ENCODE measurements around the gene SRPRB.

The SRPRB gene, protein sequence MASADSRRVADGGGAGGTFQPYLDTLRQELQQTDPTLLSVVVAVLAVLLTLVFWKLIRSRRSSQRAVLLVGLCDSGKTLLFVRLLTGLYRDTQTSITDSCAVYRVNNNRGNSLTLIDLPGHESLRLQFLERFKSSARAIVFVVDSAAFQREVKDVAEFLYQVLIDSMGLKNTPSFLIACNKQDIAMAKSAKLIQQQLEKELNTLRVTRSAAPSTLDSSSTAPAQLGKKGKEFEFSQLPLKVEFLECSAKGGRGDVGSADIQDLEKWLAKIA

DNA sequence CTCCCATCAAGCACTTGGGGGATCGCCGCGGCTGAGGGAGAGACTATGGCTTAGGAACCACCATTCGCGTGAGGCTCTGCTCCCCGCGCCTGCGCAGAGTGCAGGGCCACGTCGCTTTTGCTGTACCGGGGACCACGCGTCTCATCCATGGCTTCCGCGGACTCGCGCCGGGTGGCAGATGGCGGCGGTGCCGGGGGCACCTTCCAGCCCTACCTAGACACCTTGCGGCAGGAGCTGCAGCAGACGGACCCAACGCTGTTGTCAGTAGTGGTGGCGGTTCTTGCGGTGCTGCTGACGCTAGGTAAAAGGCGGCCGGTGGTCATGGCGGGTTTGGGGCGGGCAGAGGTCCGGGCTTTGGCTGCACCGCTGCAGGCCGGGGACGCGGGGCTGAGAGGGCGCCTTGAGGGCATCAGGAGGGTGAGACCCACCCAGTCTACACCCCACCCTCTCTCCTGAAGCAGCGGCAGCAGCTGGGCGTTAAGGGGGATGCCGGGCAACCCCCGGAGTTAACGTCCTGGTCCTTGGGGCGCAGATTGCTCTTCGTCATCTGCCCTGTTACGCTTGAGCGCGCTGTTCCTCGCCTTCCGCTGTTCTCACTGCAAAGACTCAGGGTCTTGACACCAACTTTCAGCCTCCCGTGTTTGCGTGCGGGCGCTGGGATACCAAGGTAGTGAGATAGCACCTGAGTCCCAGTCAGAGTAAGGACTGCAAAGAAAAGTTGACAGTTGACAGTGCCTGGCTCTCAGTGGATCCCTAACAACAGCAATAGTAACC, at the start of gene SRPRB:
Gene SRPRB, plus strand, starts transcription at position 114 of the 774 bp plus-strand sequence. Its CDS starts 34 bp downstream, at position 148.
- Histone ChIP-seq H3K27ac (ENCODE audit: low read length) (peak within 1 kb of the TSS; percentile 47), H3K79me2 (ENCODE audit: low read length) (peaks cover 42% of the 10 kb centered on the region), H3K4me3 (ENCODE audit: low read length) (peak within 1 kb of the TSS; percentile 82), H3K9ac (ENCODE audit: low read length) (peak within 1 kb of the TSS; percentile 82), H3K36me3 (replicated peaks; ENCODE audit: insufficient read depth, low read length) (peaks cover 10% of the 10 kb centered on the region), H4K20me1 (ENCODE audit: insufficient read depth, low read length) (no peaks in the 10 kb centered on the region), H3K4me1 (ENCODE audit: low read length) (peaks cover 18% of the 10 kb centered on the region), H2AFZ (ENCODE audit: low read length) (peak within 1 kb of the TSS; percentile 97), H3F3A (ENCODE audit: insufficient read depth, low read length) (no peaks in the 10 kb centered on the region), H3K9me2 (replicated peaks; ENCODE audit: insufficient read depth, low read length) (no peaks in the 10 kb centered on the region), H3K4me2 (ENCODE audit: low read depth, low read length) (peak within 1 kb of the TSS; percentile 89), H3K27me3 (replicated peaks; ENCODE audit: insufficient read depth, low read length) (no peaks in the 10 kb centered on the region), H3K9me3 (replicated peaks; ENCODE audit: insufficient read depth, low read length) (no peaks in the 10 kb centered on the region)
- peak; percentile 96 for DNase-seq
- no peak for TF ChIP-seq EZH2phosphoT487 (IDR thresholded peaks at IDR 0.05; ENCODE audit: low read length)
- TF ChIP-seq EZH2 (optimal IDR thresholded peaks at IDR 0.05; ENCODE audit: low read depth, low read length) = no peak
- TF ChIP-seq, protein P1, sequence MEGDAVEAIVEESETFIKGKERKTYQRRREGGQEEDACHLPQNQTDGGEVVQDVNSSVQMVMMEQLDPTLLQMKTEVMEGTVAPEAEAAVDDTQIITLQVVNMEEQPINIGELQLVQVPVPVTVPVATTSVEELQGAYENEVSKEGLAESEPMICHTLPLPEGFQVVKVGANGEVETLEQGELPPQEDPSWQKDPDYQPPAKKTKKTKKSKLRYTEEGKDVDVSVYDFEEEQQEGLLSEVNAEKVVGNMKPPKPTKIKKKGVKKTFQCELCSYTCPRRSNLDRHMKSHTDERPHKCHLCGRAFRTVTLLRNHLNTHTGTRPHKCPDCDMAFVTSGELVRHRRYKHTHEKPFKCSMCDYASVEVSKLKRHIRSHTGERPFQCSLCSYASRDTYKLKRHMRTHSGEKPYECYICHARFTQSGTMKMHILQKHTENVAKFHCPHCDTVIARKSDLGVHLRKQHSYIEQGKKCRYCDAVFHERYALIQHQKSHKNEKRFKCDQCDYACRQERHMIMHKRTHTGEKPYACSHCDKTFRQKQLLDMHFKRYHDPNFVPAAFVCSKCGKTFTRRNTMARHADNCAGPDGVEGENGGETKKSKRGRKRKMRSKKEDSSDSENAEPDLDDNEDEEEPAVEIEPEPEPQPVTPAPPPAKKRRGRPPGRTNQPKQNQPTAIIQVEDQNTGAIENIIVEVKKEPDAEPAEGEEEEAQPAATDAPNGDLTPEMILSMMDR (IDR thresholded peaks at IDR 0.05; ENCODE audit: low read length) = no peak

DNA sequence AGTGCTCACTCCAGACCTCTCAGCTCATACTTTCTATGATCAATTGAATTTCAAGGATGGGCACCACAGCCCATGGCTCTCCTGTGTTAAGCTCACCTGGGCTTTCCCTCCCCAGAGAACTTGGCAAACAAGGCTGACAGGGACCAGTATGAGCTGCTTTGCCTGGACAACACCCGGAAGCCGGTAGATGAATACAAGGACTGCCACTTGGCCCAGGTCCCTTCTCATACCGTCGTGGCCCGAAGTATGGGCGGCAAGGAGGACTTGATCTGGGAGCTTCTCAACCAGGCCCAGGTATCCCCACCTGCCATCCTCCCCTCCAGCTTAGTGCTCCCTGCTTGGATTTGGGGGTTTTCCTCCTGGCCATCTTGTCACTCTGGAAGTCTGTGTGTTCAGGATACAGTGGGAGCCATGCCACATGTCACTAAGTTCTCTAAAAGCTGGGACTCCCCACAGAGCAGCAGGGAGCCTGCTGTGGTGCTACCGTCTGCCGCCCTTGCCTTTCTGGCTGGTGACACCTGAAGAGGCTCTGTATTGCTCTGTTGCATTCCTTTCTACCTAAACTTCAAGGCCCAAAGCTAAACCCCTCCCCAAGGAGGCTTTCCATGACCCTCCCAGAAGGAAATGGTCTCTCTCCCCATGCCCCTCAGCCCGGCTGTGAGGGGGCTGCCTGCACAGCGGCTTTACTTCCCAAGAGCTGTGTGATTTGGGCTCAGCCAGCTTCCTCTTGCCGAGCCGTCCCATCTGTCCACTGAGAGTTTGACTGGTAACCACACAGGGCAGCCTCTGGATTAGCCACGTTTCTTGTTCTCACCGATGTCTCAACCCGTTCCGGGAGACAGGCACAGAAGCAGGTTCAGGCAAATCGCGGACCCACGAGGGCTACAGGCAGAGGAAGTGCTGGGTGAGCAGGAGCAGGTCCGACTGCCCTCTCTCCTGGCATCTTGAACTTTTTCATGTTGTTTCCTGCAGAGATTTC, 48.6 kb upstream of the SRPRB start:
- H3K4me2 ChIP-seq (ENCODE audit: low read depth, low read length) = no peak overlapping the region

More for the DNA sequence above, 48.6 kb upstream of the SRPRB start:
- no peak for DNase-seq
- H3K27ac ChIP-seq (ENCODE audit: low read length) = no peak overlapping the region
- H3F3A ChIP-seq (ENCODE audit: insufficient read depth, low read length) = no peaks in the 10 kb centered on the region
- no peaks in the 10 kb centered on the region for H4K20me1 ChIP-seq (ENCODE audit: insufficient read depth, low read length)
- H3K9me3 ChIP-seq (replicated peaks; ENCODE audit: insufficient read depth, low read length) = no peaks in the 10 kb centered on the region
- TF ChIP-seq EZH2phosphoT487 (IDR thresholded peaks at IDR 0.05; ENCODE audit: low read length) (no peak), EZH2 (optimal IDR thresholded peaks at IDR 0.05; ENCODE audit: low read depth, low read length) (no peak)
- TF ChIP-seq, protein P1 (IDR thresholded peaks at IDR 0.05; ENCODE audit: low read length) = no peak
- H3K4me3 ChIP-seq (ENCODE audit: low read length) = no peak overlapping the region
- H3K9me2 ChIP-seq (replicated peaks; ENCODE audit: insufficient read depth, low read length) = no peaks in the 10 kb centered on the region
- H3K27me3 ChIP-seq (replicated peaks; ENCODE audit: insufficient read depth, low read length) = no peaks in the 10 kb centered on the region
- H3K79me2 ChIP-seq (ENCODE audit: low read length) = no peaks in the 10 kb centered on the region
- no peaks in the 10 kb centered on the region for H3K4me1 ChIP-seq (ENCODE audit: low read length)
- no peak overlapping the region for H2AFZ ChIP-seq (ENCODE audit: low read length)
- H3K36me3 ChIP-seq (replicated peaks; ENCODE audit: insufficient read depth, low read length) = no peaks in the 10 kb centered on the region
- no peak overlapping the region for H3K9ac ChIP-seq (ENCODE audit: low read length)

Measured in MM.1S (cell line).